Lower leg skin (tissue), 3 donors: ENCODE data around the gene KCNJ3.

Experiments used
- POLR2A ChIP-seq, 2 donors: fragments of 450-650 bp; IDR thresholded peaks; one replicate each; pipeline ENCODE4 v1.6.1; 2016 to 2017; ENCODE audit warnings: antibody characterized with exemption in 2 of 2, mild to moderate bottlenecking in 1 of 2, moderate library complexity in 1 of 2
- TF ChIP-seq, protein P1 (sequence below), 3 donors: fragments of 450-650 bp; IDR thresholded peaks; one replicate each; pipeline ENCODE4 v1.5.1; 2016; ENCODE audit warnings: antibody characterized with exemption in 3 of 3, mild to moderate bottlenecking in 3 of 3, moderate library complexity in 2 of 3

DNA sequence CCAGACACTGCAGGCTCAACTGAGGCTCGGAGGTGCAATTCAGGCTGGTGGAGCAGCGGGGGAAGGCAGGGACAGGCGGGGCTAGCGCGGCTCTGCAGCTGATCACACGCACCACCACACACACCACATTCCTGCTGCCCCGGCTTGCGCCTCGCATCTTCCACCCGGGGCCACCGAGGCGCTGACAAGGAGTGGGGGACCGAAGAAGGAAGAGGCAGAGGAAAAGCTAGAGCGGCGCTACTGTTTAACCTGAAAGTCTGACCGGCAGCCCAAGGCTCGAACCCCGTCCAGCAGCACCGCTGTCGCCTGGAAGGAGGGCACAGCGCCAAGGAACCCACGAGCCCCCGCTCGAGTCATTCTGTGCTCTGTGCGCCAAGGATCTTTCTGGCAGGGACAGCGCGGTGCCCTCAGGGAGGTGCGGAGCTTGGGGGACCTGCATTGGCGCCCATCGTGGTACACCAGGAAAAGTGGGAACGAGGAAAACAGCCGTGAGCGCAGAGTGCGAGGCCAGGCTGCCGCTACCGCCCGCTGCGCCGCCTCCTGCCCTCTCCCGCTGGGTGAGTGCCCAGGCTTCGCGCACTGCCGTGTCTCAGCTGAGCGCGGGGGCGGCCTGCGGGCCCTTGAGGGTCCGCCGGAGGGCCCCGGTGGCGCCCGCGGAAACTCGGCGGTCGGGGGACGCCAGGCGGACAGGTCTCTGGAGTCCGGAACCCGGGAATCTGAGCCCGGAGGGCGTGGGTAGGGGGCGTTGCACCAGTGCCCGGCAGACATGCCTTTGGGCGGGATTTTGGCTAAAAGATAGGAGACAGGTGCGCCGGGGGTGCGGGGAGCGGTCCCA, 860 bp upstream of the KCNJ3 start:
- TF ChIP-seq, protein P1, sequence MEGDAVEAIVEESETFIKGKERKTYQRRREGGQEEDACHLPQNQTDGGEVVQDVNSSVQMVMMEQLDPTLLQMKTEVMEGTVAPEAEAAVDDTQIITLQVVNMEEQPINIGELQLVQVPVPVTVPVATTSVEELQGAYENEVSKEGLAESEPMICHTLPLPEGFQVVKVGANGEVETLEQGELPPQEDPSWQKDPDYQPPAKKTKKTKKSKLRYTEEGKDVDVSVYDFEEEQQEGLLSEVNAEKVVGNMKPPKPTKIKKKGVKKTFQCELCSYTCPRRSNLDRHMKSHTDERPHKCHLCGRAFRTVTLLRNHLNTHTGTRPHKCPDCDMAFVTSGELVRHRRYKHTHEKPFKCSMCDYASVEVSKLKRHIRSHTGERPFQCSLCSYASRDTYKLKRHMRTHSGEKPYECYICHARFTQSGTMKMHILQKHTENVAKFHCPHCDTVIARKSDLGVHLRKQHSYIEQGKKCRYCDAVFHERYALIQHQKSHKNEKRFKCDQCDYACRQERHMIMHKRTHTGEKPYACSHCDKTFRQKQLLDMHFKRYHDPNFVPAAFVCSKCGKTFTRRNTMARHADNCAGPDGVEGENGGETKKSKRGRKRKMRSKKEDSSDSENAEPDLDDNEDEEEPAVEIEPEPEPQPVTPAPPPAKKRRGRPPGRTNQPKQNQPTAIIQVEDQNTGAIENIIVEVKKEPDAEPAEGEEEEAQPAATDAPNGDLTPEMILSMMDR (IDR thresholded peaks at IDR 0.05): no peak
- TF ChIP-seq POLR2A (IDR thresholded peaks at IDR 0.05): no peak
